Neutrophil (primary cell): ENCODE results near the gene NEK1.

Source experiments
- H3K27ac ChIP-seq: fragments of 200-600 bp; sonication (generic); 2 replicates; pipeline ENCODE4 v1.5.1; 2016; ENCODE audit warnings: mild to moderate bottlenecking, moderate library complexity
- H3K27me3 ChIP-seq: fragments of 200-600 bp; sonication (generic); 2 replicates; pipeline ENCODE4 v1.6.0; 2016; ENCODE audit warnings: mild to moderate bottlenecking
- H3K36me3 ChIP-seq: fragments of 200-600 bp; sonication (generic); 2 replicates; pipeline ENCODE4 v1.5.1; 2017
- H3K4me1 ChIP-seq, 2 experiments: fragments of 200-600 bp in 1 of 2; sonication (generic) in 1 of 2; 1 replicate in 1 of 2; 2 replicates in 1 of 2; pipeline versions ENCODE4 v1.5.1 to v1.6.1; 2013 to 2016; ENCODE audit warnings: low read depth in 1 of 2, low read length in 1 of 2, mild to moderate bottlenecking in 1 of 2, moderate library complexity in 1 of 2; ENCODE audit not compliant: control insufficient read depth in 1 of 2, insufficient read depth in 1 of 2
- H3K4me3 ChIP-seq, 2 experiments: fragments of 200-600 bp in 1 of 2; sonication (generic) in 1 of 2; 1 replicate in 1 of 2; 2 replicates in 1 of 2; pipeline ENCODE4 v1.5.1; 2013 to 2016; ENCODE audit warnings: low read depth in 1 of 2, low read length in 1 of 2, mild to moderate bottlenecking in 1 of 2, moderate library complexity in 1 of 2
- H3K9me3 ChIP-seq: fragments of 200-600 bp; sonication (generic); 2 replicates; pipeline ENCODE4 v1.5.1; 2016
- CTCF ChIP-seq: fragments of 200-600 bp; sonication (generic); IDR thresholded peaks from 2 replicates; pipeline ENCODE4 v1.5.1; 2016; ENCODE audit warnings: antibody characterized with exemption

NEK1 gene

GRCh38 chr4:169416997-169417396, 195.4 kb downstream of the NEK1 start:
- no peak for TF ChIP-seq CTCF

DNA sequence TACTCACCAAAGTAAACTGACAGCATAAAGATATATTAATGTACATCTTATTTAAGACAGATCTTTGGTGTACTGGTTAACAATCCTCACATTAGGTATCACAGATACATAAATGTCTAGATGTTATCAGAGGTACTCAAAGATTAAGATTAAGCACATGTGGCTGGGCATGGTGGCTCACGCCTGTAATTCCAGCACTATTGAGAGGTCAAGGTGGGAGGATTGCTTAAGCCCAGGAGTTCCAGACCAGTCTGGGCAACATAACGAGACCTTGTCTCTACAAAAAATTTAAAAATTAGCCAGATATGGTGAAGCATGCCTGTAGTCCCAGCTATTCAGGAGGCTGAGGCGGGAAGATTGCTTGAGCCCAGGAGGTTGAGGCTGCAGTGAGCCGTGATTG, 195.9 kb downstream of the NEK1 start:
- H3K27ac ChIP-seq = no peak overlapping the region
- H3K27me3 ChIP-seq = no peaks in the 10 kb centered on the region
- H3K4me1 ChIP-seq = no peaks in the 10 kb centered on the region
- no peaks in the 10 kb centered on the region for H3K9me3 ChIP-seq
- no peak overlapping the region for H3K4me3 ChIP-seq
- no peak for TF ChIP-seq CTCF
- no peaks in the 10 kb centered on the region for H3K36me3 ChIP-seq

More at GRCh38 chr4:169416997-169417396, 195.4 kb downstream of the NEK1 start:
- no peak overlapping the region for H3K4me3 ChIP-seq
- H3K27me3 ChIP-seq = no peaks in the 10 kb centered on the region
- no peaks in the 10 kb centered on the region for H3K36me3 ChIP-seq
- H3K4me1 ChIP-seq = no peaks in the 10 kb centered on the region
- no peaks in the 10 kb centered on the region for H3K9me3 ChIP-seq
- H3K27ac ChIP-seq = no peak overlapping the region

- no peak for TF ChIP-seq CTCF
- H3K27me3 ChIP-seq = no peaks in the 10 kb centered on the region
- H3K4me3 ChIP-seq = no peak overlapping the region
- H3K36me3 ChIP-seq = no peaks in the 10 kb centered on the region
- H3K27ac ChIP-seq = no peak overlapping the region
- H3K9me3 ChIP-seq = no peaks in the 10 kb centered on the region
- peaks cover 0 to 3% of the 10 kb centered on the region in 2 experiments for H3K4me1 ChIP-seq
Measured at GRCh38 chr4:169414913-169415312, 197.5 kb downstream of the NEK1 start.

GRCh38 chr4:169412046-169412445, 200.3 kb downstream of the NEK1 start:
- Histone ChIP-seq H3K4me1 (peaks cover 0 to 3% of the 10 kb centered on the region in 2 experiments), H3K27me3 (no peaks in the 10 kb centered on the region), H3K27ac (no peak overlapping the region), H3K4me3 (no peak overlapping the region), H3K9me3 (no peaks in the 10 kb centered on the region), H3K36me3 (no peaks in the 10 kb centered on the region)
- TF ChIP-seq CTCF = no peak

- Histone ChIP-seq H3K36me3 (no peaks in the 10 kb centered on the region), H3K9me3 (no peaks in the 10 kb centered on the region), H3K27me3 (no peaks in the 10 kb centered on the region), H3K4me1 (peaks cover 0 to 3% of the 10 kb centered on the region in 2 experiments), H3K27ac (no peak overlapping the region), H3K4me3 (no peak overlapping the region)
- TF ChIP-seq CTCF = no peak
Measured at GRCh38 chr4:169410839-169411770, 201.3 kb downstream of the NEK1 start.
